Ecto neural progenitor cell (in vitro differentiated cells): ENCODE results near the gene PTCD1.

Experiments
- DNase-seq: peaks from one replicate; pipeline ENCODE4 v3.0.0-alpha.2; 2018; ENCODE audit warnings: low spot score

The PTCD1 gene

DNA sequence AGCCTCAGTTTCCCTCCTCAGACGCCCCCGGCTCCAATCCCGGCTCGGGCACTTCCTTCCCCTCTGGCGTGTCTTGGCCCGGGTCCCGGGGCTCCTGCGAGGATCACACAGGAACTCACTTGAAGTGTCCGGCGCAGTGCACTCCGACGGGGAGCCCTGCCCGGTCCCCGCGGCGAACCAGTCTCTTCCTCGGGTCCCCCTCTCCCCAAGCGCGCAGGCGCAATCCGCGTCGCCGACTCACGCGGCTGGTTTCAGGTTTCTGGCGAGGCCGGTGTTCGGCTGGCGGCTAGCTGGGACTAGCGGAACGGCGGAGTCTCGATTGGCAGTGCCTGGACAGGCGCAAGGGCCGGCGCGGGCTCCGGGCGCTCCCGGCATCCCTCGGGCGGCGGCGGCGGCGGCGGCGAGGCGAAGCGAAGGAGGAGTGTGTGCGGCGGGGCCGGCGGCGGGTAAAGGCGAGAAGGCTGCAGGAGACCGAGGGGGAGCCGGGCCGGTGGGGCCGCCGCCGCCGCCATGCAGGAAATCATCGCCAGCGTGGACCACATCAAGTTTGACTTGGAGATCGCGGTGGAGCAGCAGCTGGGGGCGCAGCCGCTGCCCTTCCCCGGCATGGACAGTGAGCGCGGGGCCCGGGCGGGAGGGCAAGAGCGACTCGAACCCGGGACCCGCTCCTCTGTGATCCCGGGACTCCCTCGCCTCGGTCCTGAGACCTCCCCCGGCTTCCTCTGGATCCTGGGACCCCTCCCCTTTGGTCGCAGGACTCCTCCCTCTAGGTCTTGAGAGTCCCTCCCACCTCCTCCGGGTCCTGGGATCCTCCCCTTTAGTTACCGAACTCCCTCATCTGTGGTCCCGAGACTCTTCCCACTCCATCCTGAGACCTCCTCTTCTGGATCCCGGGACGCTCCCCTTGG lies at the start of gene PTCD1, which contains the start of gene CPSF4:
Gene PTCD1, minus strand, starts transcription at position 226 of the 908 bp plus-strand sequence. CDS start 3,556 bp downstream, outside the sequence.
Gene CPSF4, plus strand, starts transcription at position 371 of the 908 bp plus-strand sequence. Its CDS starts 140 bp downstream, at position 511.
- DNase-seq, result peak; percentile 98

DNA sequence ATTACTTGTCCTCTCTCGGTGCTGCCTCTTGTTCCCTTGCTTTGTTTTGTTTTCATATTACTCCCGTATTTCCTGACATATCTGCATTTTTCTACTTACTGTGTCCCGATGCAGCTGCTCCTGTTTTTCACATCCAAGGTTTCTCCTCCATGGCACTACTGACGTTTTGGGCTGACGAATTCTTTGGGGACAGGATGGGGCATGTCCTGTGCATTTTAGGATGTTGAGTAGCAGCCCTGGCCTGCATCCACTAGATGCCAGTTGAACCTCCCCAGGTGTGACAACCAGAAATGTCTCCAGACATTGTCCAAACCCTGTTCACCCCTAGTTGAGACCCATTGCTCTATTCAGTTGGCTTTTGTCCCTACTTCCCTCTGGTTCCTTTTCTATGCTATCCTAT lies 46.5 kb upstream of the PTCD1 start:
- DNase-seq, result no peak

GRCh38 chr7:99478464-99479440 lies 40.2 kb upstream of the PTCD1 start:
- DNase-seq, result no peak

- DNase-seq, result no peak
These were observed 37.5 kb upstream of the PTCD1 start for GRCh38 chr7:99476107-99476506.

DNA sequence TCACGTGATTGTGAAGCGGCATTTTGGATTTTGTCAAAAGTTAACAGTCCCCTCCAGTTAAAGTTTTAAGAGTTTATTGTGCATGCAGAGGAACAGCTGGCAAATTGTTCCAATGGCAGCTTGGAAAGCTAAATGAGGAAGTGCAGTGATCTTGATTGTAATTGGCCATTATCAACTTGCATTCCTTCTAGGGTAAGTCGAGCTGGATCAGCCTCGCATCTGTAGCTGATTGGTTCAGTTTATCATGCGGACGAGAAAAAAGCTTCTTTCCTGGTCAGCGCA lies 34.7 kb upstream of the PTCD1 start:
- DNase-seq, result no peak

- peak; percentile 98 for DNase-seq
These were observed 34.1 kb upstream of the PTCD1 start, which contains the start of gene ZNF789 for GRCh38 chr7:99472561-99473314. TSS of gene ZNF789 (plus strand) at chr7:99472890. CDS start at chr7:99476457, 3,567 bp downstream.

- no peak for DNase-seq
These were observed 30.9 kb upstream of the PTCD1 start for GRCh38 chr7:99469381-99470065.

- DNase-seq, result no peak
These were observed 29.8 kb upstream of the PTCD1 start for GRCh38 chr7:99468336-99468918.

DNA sequence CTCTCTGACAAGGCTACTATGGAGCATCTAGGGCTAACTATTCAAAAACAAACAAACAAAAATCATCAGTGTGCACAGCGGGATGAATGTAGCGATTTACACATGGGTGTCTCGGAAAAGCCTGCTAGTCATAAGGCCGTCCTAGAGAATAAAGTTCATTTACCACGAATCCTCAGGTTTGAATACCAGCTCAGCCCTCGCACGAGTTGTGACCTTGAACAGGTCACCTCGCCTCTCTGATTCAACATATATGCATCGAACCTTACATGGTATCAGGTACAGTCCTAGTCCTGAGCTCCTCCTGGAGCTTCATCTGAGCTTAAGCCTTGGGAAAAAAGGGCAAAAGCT lies 26.8 kb upstream of the PTCD1 start:
- DNase-seq, result no peak

- DNase-seq, result no peak
These were observed 22.6 kb upstream of the PTCD1 start for GRCh38 chr7:99461221-99461620.

DNA sequence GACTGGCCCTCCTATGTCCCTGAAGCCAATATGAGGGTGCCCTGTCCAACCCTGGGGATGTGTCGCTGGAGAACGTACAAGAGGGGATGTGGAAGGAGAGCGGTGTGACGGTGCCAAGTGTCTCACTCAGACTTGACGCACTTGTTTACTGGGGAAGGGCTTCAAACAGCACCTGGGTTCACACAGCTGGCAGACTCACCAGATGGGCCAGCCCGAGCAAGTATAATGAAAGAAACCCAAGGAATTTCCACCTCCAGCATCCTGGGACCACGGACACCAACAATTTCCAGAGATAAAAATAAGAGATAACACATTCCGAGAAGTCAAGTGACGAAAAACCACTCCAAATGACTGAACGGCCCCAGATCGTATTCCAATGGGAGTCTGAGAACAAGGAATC lies 22.1 kb upstream of the PTCD1 start:
- DNase-seq, result no peak

GRCh38 chr7:99459087-99459486 lies 20.5 kb upstream of the PTCD1 start:
- no peak for DNase-seq

GRCh38 chr7:99457650-99458493 lies 19.3 kb upstream of the PTCD1 start:
- no peak for DNase-seq

- DNase-seq, result no peak
These were observed 18.6 kb upstream of the PTCD1 start for GRCh38 chr7:99457050-99457649.

GRCh38 chr7:99456288-99456687 lies 17.7 kb upstream of the PTCD1 start:
- DNase-seq, result no peak

GRCh38 chr7:99455874-99456273 lies 17.3 kb upstream of the PTCD1 start:
- DNase-seq, result no peak

- no peak for DNase-seq
These were observed 14.5 kb upstream of the PTCD1 start for GRCh38 chr7:99453105-99453504.

DNA sequence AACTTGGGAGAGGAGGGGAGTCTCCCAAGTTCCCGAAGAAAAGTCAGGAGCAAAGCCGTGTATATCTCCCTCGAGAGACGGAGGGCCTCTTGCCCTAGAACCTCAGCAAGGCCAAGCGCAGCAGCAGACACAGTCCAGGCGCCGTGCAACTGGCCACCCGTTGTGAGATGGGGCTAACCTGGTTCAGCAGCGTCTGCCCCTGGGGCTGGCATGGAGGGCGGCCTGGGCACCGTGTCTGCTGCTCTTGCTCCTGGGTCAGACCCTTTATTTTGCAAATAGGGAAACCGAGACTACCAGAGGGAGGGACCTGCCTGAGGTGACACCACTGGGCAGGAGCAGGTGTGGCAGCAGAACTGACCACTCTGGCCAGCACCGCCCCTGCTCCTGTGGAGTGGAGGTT lies 13.9 kb upstream of the PTCD1 start:
- no peak for DNase-seq

DNA sequence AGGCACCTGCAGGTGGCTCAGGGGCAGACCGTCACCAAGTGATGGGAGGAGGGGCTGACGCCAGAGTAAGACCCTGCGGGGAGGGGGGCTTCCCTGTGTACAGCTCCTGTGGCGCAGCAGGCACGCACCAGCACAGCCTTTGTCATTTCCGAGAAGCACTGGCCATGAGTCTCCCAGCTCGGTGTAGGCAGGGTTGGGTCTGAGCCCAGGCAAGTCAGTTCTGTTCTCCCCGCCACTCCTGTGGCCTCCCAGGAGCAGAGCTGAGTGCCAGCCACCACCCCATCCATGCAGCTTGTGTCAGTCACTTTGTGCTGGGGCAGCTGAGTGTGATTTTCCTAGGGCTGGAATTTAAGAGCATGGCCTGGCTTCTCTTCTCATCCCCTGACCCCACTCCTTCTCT lies 13.3 kb upstream of the PTCD1 start:
- no peak for DNase-seq

DNA sequence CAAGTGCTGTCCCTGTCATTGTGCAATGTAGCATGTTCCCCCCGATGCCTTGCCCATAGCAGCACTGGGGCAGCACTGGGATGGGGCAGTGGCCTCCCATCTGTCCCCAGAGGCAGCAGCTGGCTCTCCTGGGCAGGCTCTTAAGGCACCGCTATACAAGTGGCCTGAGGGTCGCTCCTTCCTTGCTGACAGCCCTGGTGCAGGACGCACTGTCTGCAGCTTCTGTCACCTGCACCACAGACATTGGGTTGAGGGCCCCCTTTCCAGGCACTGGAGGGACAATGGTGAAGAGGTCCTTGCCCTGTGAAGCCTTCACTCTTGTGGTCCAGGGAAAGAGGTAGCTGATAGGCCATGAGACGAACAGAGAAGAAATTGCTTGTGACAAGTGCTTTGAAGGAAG lies 10.7 kb upstream of the PTCD1 start:
- DNase-seq, result no peak
